Muscle of leg (tissue), 11 donors: Measurements from ENCODE around the gene LRRC4C. TPM values are rescaled to one million over a fixed set of nuclear protein-coding genes. Genes with fewer than 3 reads are reported as not detected.
A peak's percentile ranks its signal among the peaks of the same experiment; 100 is the strongest.

Source experiments
- DNase-seq: peaks from one replicate; pipeline ENCODE4 v3.0.0; 2013
- H3K27ac ChIP-seq: one replicate; pipeline ENCODE4 v1.5.1; 2013; ENCODE audit warnings: mild to moderate bottlenecking, low read length, control low read depth
- H3K27me3 ChIP-seq: one replicate; pipeline ENCODE4 v1.6.1; 2013; ENCODE audit warnings: low read length; ENCODE audit not compliant: control insufficient read depth, insufficient read depth
- H3K36me3 ChIP-seq: one replicate; pipeline ENCODE4 v1.6.1; 2013; ENCODE audit warnings: low read length; ENCODE audit not compliant: control insufficient read depth, insufficient read depth
- H3K4me1 ChIP-seq: one replicate; pipeline ENCODE4 v1.6.1; 2013; ENCODE audit warnings: low read length; ENCODE audit not compliant: control insufficient read depth, insufficient read depth
- H3K4me3 ChIP-seq: one replicate; pipeline ENCODE4 v1.5.1; 2013; ENCODE audit warnings: low read length, control low read depth
- H3K9me3 ChIP-seq: replicated peaks from 2 replicates; pipeline ENCODE4 v1.6.1; 2013; ENCODE audit warnings: low read depth, low read length; ENCODE audit not compliant: control insufficient read depth
- WGBS: methylation state at CpG from one replicate; pipeline ENCODE4 v1.1.5; 2013; ENCODE audit warnings: missing lambda C conversion rate; ENCODE audit not compliant: insufficient coverage; 5-methylcytosine and 5-hydroxymethylcytosine counted together
- polyA plus RNA-seq, 8 donors: library from polyadenylated mRNA; unstranded; fragments of 120-200 nt; gene quantifications; one replicate each; pipeline versions ENCODE4 v1.2.1 to v1.2.3, GENCODE V29; 2013; ENCODE audit warnings: inconsistent platforms in 1 of 8, low replicate concordance in 1 of 8; ENCODE audit not compliant: insufficient read length in 8 of 8, insufficient read depth in 1 of 8
- total RNA-seq: library from RNA; stranded (reverse); fragments of 120-200 nt; gene quantifications from one replicate; pipeline ENCODE4 v1.2.4, GENCODE V29; 2013

The LRRC4C gene
- total and polyA plus RNA-seq, 9 donors = 1.8 to 5.3 (median 2.3) TPM

DNA sequence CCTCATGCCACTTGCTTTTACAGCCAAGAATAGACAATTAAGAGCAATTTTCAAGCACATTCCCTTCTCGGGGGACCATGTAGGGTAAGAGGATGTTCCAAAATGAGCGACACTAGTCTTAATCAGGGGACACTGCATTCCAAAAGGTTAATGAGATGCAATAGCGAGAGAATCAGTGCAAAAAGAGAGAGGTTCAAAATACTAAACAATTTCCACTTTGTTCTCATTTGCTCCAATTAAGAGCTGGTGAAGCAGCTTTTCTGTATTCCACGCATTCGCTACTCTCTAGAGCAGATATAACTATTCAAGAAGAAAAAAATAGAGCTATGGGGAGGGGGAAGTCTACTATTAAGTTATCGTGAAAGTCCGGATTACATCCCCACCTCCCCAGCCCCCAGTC lies 811 bp downstream of the LRRC4C start:
- WGBS = no CpG with 5 or more reads among the region's 7 CpGs
- no peak overlapping the region for H3K27ac ChIP-seq
- no peak overlapping the region for H3K4me3 ChIP-seq
- H3K27me3 ChIP-seq = peaks cover 4% of the 10 kb centered on the region
- H3K36me3 ChIP-seq = no peaks in the 10 kb centered on the region
- no peaks in the 10 kb centered on the region for H3K4me1 ChIP-seq
- H3K9me3 ChIP-seq = no peaks in the 10 kb centered on the region
- DNase-seq = no peak

DNA sequence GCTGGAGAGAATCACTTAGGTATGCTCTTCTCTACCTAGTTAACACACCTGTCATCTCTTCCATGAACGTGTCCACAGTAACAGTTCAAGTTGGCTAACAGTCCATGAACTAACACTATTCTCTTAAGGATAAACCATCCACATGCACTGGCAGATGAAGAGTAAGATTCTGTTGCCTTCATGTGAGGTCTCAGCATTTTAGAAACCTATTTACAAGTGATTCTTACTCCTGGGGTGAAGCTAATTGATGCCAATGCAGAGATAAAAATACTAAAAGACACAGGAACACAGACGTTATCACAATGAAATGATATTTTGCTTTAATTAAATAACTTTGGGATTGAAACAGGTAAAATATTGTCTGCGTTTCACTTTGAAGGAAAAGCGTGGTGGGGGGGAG lies 1.3 kb downstream of the LRRC4C start:
- Histone ChIP-seq H3K27ac (no peak overlapping the region), H3K4me1 (no peaks in the 10 kb centered on the region), H3K27me3 (peaks cover 4% of the 10 kb centered on the region), H3K36me3 (no peaks in the 10 kb centered on the region), H3K9me3 (no peaks in the 10 kb centered on the region), H3K4me3 (no peak overlapping the region)
- DNase-seq = no peak
- no CpG with 5 or more reads among the region's 4 CpGs for WGBS

DNA sequence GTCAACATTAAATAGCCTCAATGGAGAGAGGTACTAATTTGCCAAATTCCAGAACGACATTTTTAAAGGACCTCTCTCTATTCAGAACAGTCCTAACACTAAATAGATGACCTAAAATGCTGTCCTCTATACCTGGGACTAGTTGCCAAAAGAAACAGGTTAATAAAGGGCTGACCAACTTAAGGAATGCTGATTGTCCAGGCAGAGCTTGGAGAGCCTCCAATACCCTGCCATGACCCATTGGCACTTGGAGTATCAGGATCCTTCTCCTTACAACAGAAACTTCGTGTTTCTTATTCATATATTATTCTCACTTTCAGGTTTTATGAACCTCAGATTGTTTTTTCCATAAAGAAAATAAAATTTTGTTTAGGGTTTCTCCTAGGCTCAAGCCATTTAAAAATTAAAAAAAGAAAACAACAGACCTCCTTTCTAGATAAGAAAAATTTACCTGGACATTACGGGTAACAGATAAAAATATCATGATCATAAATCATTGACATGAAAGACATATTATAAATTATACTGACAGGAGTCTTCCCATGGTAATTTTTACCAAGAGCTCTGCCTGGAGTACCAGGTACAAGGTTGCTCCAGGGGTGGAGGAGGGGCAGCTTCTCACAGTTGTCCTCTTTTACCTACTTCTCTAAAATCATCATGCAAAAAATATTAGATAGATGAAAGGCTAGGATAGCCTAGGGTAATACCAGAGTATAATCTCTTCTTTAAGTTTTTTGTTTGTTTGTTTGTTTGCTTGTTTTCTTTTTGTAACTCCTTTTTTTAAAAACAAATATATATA lies 2.0 kb downstream of the LRRC4C start:
- peaks cover 4% of the 10 kb centered on the region for H3K27me3 ChIP-seq
- no peak for DNase-seq
- no CpG with 5 or more reads among the region's 3 CpGs for WGBS

DNA sequence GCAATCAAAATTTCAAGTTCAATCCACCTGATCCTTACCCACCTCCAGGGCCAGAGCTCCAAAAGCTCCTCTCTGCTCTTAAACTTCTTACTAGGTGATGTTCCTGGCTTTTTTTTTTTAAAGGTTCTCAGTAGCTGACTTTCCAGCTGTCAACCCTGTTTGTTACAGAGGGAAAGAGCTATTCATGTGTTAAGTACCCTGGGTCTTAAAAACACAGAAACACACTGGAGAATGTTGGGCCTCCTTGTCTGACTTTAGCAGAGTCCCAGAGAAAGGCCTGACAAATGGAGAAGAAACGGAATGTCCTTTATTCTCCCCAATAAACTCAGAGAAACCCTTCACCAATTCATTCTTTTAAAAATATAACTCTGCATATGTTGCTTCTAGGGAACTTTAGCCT lies 3.2 kb downstream of the LRRC4C start:
- Histone ChIP-seq H3K27me3 (peaks cover 4% of the 10 kb centered on the region), H3K9me3 (no peaks in the 10 kb centered on the region), H3K36me3 (no peaks in the 10 kb centered on the region), H3K4me1 (no peaks in the 10 kb centered on the region), H3K27ac (no peak overlapping the region), H3K4me3 (no peak overlapping the region)
- DNase-seq = no peak
- WGBS = no CpG with 5 or more reads among the region's 1 CpG

More for the DNA sequence above, 2.0 kb downstream of the LRRC4C start:
- H3K36me3 ChIP-seq = no peaks in the 10 kb centered on the region
- H3K4me3 ChIP-seq = no peak overlapping the region
- H3K4me1 ChIP-seq = no peaks in the 10 kb centered on the region
- no peak overlapping the region for H3K27ac ChIP-seq
- no peaks in the 10 kb centered on the region for H3K9me3 ChIP-seq

DNA sequence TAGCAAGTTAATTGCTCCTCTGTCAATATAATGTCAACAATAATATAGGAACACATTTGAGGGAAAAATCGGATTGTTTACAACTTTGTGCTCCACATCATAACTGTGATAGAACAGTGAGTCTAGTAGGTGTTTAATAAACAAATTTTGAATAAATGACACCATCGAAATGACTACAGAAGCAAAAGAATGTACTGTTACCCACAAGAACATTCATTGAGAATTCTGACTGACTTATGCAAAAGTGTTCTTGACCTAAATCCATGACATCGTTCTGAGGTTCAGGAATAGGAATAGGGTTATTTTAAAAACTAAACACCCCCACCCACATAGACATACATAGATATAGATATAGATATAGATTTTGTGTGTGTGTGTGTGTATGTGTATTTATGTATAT lies 8.4 kb downstream of the LRRC4C start:
- no peaks in the 10 kb centered on the region for H3K4me1 ChIP-seq
- no peak overlapping the region for H3K27ac ChIP-seq
- no peak overlapping the region for H3K4me3 ChIP-seq
- H3K9me3 ChIP-seq = no peaks in the 10 kb centered on the region
- no peaks in the 10 kb centered on the region for H3K36me3 ChIP-seq
- H3K27me3 ChIP-seq = no peaks in the 10 kb centered on the region
- no peak for DNase-seq
- no CpG with 5 or more reads among the region's 3 CpGs for WGBS

DNA sequence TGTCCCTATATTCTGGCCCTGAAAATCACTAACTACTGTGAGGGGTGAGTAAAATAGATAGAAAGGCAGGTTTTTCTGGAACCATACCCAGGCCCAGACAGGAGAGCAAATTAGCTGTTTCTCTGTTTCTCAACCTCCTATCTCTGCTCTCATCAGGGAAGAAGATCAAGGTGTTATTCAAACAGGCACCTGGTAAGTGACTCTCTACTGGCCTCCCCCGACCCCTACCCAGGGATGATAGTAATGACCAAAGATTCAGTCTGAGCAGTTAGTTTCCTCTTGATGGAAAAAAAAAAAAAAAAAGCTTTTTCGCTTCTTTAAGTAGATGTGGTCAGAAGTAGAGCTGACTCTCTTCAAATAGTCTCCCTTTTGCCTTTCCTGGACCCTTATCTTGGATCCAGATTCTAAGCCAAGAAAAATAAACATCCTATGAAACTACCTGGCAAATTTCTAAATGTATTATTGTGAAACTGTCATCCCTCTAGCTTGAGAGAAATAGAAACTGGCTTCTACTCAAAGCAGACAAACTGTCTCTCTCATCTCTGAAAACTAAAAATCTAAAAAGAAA lies 9.9 kb downstream of the LRRC4C start:
- no peak overlapping the region for H3K27ac ChIP-seq
- WGBS = no CpG with 5 or more reads among the region's 2 CpGs
- H3K4me1 ChIP-seq = no peaks in the 10 kb centered on the region
- no peaks in the 10 kb centered on the region for H3K27me3 ChIP-seq
- H3K4me3 ChIP-seq = no peak overlapping the region
- DNase-seq = no peak
- H3K9me3 ChIP-seq = no peaks in the 10 kb centered on the region
- H3K36me3 ChIP-seq = no peaks in the 10 kb centered on the region

DNA sequence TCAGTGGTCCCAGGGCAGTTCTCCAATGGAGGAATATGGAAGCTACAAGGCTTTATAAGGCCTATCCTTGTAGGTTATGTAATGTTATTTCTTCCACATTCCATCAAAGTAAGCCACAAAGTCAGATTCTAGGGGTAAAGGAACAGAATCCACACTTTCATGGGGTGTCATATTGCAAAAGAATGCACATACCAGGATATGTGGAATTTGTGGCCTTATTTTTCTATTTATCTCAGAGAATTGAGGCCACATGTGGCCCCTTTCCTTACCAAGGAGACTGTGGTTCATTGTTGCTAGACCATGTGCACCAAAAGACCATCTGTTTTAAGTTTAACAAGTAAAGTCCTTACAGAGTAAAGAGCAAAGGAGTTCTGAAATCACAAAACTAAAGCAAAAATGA lies 12.9 kb downstream of the LRRC4C start:
- Histone ChIP-seq H3K27me3 (no peaks in the 10 kb centered on the region), H3K27ac (no peak overlapping the region), H3K9me3 (no peaks in the 10 kb centered on the region), H3K36me3 (no peaks in the 10 kb centered on the region), H3K4me3 (no peak overlapping the region), H3K4me1 (no peaks in the 10 kb centered on the region)
- no peak for DNase-seq

DNA sequence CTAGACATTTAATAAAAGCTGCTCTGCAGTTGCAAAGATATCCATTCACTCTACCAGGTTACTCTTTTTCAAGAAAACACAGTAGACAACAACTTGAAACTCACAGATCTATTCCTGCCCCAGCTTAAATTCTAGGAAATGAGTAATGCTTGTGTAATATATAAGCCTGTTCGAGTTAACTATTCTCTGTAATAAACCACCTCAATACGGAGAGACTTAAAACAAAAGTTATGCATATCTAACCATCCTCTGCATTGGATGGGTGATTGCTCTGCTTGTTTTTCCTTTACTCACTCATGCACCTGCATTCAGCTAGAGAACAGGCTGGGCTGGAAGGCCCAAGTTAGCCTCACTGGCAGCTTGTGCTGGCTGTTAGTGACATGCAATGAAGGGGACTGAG lies 13.3 kb downstream of the LRRC4C start:
- Histone ChIP-seq H3K27ac (no peak overlapping the region), H3K27me3 (no peaks in the 10 kb centered on the region), H3K9me3 (no peaks in the 10 kb centered on the region), H3K4me3 (no peak overlapping the region), H3K36me3 (no peaks in the 10 kb centered on the region), H3K4me1 (no peaks in the 10 kb centered on the region)
- DNase-seq = no peak
- no CpG with 5 or more reads among the region's 2 CpGs for WGBS

DNA sequence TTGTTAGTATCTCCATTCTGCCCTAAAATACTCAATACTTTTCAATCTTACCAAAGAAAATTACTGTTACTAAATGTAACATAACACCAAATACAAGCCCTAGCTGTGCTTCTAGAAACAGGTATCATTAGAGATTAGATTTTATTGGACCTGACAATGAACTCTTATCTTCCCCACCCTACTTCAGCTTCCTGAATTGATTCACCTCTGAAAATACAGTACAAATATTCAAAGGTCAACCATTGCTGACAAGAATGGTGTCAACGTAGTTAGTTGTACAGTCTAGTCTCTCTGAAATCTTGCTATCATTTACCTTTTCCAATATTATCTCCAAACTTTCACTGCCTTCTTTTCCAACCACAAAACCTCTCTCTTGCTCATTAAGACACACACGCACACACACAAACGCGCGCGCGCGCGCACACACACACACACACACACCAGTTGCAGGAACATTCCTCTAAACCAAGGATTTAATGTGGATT lies 22.4 kb downstream of the LRRC4C start:
- Histone ChIP-seq H3K4me1 (no peaks in the 10 kb centered on the region), H3K27me3 (no peaks in the 10 kb centered on the region), H3K27ac (no peak overlapping the region), H3K9me3 (no peaks in the 10 kb centered on the region), H3K4me3 (no peak overlapping the region), H3K36me3 (no peaks in the 10 kb centered on the region)
- WGBS = 62% methylated on average over 9 of the region's 9 CpGs
- no peak for DNase-seq

DNA sequence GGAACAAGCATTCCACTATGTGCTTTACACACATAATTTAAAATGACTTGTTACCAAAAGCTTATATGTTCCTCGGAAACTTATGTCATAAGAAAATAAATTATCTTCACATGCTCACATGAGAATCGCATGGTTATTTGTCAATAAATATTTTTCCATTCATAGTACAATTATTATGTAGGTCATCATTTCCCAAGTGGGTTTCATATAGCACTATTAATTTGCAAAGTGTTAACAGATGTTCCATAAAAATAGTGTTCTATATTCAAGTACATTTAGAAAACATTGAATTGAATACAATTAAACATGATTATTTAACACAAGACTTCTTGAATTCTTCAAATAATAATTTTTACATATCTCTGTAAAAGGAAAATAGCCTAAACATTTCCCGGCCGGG lies 23.9 kb downstream of the LRRC4C start:
- peak; percentile 79 for DNase-seq
- H3K27ac ChIP-seq = no peak overlapping the region
- H3K9me3 ChIP-seq = no peaks in the 10 kb centered on the region

More for the DNA sequence above, 23.9 kb downstream of the LRRC4C start:
- WGBS = no CpG with 5 or more reads among the region's 4 CpGs
- Histone ChIP-seq H3K4me1 (no peaks in the 10 kb centered on the region), H3K36me3 (no peaks in the 10 kb centered on the region), H3K27me3 (no peaks in the 10 kb centered on the region), H3K4me3 (no peak overlapping the region)
